Raji (cell line): ENCODE results near the gene HDAC9.

Experiments used
- POLR2A ChIP-seq: IDR thresholded peaks from 2 replicates; pipeline ENCODE4 v1.6.1; 2011; ENCODE audit warnings: low read depth, low read length, control low read depth; ENCODE audit not compliant: insufficient read depth

Gene HDAC9

DNA sequence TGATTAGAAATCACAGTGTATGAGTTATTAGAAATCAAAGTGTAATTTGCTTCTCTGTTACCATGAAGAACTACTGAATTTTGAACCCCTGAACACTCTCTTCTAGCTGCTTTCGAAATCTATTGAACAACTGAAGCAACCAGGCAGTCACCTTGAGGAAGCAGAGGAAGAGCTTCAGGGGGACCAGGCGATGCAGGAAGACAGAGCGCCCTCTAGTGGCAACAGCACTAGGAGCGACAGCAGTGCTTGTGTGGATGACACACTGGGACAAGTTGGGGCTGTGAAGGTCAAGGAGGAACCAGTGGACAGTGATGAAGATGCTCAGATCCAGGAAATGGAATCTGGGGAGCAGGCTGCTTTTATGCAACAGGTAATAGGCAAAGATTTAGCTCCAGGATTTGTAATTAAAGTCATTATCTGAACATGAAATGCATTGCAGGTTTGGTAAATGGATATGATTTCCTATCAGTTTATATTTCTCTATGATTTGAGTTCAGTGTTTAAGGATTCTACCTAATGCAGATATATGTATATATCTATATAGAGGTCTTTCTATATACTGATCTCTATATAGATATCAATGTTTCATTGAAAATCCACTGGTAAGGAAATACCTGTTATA lies 170.7 kb downstream of the HDAC9 start:
- TF ChIP-seq POLR2A, result no peak

DNA sequence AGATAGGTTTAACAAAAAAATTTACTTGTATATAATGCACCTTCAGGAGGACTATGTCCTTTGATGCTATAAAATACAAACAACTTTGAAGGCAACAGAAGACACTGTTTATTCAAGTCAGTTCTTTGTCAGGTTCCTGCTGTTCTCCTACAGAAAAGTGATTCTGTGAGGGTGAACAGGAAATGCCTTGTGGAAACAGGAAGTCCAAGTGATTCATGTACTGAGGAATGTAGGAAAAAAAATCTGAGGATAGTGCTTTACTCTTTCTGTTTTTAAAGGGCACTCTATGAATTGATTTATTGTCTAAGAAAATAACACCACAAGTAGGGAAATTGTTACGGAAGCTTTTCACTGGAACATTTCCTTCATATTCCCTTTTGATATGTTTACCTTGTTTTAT lies 171.9 kb downstream of the HDAC9 start:
- no peak for TF ChIP-seq POLR2A

DNA sequence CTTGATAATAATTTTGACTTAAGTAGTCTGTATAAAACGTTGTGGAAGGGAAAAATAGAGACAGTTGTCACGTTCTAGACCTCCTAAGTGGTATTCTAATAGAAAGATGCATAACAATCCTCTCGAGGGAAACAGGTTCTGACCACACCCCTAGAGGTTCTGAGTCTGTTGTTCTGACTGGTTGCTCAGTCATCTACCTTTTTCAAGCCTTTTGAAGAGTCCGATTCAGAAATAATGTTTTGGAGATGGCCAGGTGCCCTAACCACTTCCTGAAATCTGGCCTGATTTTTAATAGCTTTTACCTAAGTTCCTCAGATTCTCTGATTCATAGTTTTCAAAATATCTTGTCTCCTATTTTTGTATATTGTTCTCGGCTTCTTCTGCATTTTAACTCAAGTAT lies 175.6 kb downstream of the HDAC9 start:
- TF ChIP-seq POLR2A, result no peak

DNA sequence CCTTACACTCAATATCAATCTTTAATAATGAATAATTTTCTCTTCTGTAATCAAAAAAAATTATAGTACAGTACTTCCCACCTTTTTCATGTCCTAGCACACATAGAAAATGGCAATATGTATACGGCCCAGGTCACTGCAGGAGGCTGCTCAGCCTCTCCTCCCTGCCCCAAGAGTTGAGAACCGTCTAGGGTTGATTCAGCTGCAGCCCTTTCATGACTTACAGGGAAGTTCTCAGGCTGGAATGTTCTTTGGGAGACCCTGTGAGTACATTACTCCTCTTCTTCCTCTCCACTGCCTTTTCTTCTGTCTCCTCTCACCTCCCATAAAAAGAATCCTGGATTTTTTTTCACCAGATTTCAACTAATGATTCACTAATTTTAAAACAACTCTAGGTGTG lies 180.0 kb downstream of the HDAC9 start:
- no peak for TF ChIP-seq POLR2A

DNA sequence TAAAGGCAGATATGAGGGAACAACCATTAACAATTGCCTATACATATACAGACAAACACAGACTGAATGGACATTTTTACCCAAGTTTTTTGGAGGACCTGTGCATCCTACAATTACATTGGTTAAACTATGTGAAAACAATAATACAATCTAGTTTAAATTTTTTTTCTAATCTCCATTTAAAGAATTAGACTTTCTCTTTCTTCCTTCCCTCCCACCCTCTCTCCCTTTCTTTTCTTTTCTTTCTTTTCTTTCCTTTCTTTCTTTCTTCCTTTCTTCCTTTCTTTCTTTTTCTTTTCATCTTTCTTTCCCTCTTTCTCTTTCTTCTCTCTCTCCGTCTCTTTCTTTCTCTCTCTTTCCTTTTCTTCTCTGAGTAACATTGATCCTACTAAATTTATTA lies 183.7 kb downstream of the HDAC9 start:
- TF ChIP-seq POLR2A, result no peak

DNA sequence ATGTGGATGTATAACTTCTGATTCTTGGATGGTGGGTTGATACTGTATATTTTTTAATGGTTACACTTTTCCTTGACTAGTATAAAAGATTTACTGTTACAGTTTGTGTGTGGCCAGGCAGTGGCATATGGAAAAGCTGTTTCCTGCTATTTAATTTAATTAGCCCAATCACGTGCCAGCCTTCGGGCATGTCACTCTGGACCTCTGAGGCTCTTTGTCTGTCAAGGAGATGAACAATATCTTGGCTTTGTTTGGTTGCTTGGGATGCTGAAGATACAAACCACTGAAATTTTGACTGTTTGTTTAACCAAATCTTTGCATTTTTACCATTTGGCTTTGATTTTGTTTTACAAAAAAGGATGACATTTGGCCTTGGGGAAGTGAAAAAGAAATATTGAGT lies 185.0 kb downstream of the HDAC9 start:
- no peak for TF ChIP-seq POLR2A

DNA sequence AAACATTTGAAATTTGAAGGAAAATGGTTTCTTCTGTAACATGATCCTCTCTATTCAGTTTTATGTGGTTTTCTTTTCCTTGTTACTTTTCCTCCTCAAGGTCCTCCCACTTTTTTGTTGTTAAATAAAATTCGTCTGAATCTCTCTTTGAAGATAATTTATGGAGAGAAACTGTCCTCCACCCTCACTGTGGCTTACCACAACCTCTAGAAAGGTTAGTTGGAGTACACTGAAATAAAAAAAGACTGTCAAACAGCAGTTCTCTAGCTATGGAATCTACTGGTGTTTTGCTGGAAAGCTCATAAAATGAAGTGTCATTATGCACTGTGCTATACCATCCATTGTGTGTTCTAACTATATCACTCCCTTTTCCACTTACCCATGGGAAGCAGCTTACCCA lies 189.4 kb downstream of the HDAC9 start:
- TF ChIP-seq POLR2A, result no peak

DNA sequence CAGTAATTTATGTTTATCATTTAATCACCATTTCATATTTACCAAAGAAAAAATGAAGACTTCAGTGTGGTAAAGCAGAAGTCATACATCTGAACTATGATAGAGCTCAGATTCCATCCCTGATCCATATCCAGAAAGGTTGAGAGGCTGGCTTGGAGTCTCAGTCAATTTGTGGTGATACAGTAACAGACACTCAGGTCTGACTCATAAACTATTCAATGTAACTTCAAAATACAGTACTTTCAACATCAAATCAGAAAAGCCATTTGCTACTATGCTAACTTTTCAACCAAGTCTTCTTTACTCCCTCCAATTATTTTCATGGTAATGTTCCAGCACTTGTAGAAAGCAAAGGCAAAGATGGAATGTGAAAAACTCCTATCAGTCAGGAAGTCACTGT lies 190.4 kb downstream of the HDAC9 start:
- no peak for TF ChIP-seq POLR2A

DNA sequence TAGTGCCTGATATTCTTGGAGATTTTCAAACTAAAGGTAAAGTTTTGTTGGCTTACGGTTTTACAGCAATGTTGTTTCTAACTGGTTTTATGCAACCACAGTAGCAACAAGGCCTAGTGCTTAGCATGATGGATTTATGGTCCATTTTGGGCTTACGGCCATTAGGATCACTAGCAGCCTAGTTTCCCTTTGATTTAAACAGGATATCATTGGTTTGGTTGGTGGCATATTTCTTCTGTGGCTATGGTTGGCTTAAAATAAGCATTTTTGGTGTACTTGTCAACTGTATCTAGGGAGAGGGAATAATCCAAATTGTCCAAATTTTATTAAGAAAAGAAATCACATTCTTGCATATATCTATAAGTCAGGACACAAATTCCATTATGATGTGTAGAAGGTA lies 194.0 kb downstream of the HDAC9 start:
- no peak for TF ChIP-seq POLR2A

DNA sequence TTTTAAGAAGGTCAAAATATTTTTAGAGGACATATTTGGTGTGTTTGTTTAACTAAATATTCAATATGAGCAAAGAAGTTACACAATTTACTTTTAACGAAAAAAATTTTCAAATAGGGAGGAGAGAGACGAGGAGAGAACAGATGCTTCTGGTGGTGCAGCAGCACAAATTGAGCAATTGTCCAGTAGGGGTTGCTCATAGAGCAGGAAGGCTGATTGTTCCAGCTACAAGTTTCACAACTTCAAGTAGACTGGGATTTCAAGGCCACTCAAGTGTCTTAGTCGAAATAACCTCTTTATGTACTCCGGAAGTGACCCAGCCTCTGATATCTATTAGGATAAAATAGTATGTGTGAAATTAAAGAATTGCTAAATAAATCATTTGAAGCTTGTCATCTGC lies 197.9 kb downstream of the HDAC9 start:
- no peak for TF ChIP-seq POLR2A

DNA sequence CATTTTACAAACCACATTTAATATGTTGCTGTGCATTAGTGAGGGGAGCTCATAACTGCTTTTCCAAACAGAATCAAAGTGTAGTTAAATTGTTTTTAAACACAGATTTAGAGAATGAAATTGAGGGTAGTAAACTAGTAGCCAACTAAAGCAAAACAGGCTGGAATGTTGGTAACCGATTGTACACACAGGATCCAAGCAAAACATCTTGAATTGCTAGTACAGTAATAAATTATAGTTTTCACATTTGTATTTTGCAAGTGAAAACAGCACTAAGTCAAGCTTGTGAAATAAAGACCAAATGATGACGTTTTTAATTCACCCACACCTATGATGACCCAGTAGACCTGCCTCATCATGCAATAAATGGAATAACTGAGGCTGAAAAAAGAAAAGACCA lies 198.3 kb downstream of the HDAC9 start:
- TF ChIP-seq POLR2A, result no peak

DNA sequence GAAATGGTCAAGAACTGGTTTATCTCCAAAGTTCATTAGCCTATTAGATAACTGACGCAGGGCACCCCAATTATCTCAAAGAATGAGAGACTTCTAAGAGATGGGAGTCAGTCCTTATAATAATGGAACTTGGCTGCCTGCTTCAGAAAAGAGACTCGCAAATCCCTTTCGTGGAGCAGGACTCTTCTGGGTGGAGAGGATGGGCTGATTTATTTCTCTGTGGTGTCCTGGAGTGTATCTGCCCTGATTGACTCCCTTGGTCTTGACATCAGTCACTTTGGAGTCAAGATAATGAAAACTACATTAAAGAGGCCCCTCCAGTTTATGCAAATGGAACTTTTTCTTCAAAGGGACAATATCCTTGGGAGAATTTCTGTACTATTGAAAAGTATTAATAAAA lies 198.9 kb downstream of the HDAC9 start:
- no peak for TF ChIP-seq POLR2A

DNA sequence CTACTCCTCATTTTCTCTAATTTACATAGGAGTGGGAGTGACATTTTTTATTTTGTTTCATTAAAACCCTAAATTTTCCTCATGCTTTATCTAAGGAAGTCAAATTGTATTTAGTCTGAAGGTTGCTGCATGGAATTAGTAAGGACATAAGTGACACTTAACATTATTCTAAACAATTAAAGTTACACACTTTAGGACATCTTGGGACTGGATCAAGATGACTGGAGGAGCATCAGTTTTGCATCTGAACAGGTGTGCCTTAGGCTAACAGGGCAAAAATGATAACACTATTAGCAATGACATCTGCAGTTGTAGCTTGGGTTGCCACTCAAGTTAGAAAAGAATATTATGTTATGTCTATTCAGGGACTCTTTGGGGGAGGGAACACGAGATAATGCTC lies 199.4 kb downstream of the HDAC9 start:
- no peak for TF ChIP-seq POLR2A

DNA sequence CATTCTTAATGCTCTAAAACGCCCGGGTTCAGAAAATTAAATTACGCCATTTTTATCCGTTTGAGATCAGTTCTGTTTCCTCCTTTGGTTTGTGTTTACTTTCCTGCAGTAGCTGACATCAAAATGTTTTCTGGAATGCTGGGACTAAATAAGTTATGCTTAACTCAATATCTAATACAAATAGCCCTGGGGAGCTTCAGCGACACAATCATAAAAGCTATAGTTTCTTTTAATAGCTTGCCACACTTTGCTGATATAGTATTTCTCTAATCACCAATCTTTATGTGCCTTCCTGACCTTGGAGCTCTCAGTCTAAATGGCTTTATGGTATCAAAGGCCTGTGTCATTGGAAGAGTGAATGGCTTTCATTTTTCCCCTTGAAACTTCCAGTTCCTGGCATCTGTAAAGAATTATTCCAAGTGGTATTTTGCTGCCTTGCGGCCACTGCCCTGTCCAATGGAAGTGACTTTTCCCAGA lies 202.7 kb downstream of the HDAC9 start:
- TF ChIP-seq POLR2A, result no peak

DNA sequence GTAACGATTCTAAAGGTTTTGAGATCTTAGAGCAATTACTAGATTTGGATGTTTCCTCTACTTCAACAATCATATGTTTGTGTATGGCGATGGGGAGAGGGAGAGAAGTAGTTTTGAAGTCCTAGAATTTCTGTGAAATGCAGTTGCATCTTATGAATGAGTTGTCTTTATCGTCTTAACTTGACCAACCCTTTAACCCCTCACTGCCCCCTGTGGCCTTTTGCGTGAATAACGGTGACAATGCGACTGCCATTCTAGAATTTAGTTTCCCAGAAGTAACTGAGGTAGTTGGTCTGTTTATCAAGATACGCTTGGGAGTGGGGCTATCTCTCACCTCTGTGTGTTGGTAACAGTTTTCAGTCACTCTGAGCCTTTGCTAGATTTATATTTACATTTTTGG lies 204.6 kb downstream of the HDAC9 start:
- TF ChIP-seq POLR2A, result no peak

DNA sequence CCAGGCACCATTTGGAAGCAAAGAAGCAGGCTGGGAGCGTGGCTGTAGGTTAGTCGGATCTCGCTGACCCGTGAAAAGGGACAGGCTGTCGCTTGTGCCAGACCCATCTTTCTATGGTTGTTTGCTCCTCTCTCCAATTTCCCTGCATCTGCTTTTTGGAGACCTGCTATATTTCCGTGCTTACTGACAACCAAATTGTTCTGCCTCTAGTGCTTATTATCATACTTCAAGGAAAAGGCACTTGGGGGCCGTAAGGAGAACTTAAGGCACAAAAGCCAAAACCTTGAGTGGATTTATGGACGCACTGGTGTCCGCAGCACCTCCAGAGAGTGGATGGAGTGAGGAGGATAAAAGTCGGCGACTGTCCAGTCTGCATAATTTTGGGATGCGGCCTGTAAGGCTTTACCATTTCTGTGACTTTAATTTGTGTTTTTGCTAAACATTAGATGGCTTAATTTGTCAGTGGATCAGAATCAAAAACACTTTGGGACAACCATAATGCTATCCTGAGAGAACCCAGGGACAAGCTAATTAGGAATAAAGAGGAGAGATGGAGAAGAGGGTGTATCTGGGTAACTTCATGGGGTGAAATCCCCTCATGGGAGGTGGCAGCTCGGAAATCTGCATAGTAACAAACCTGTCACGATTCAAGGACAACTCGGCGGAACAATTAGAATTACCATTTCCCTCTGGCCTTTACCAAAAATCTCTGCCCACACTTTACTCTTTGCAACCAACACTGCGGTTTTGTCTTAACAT lies 206.7 kb downstream of the HDAC9 start:
- TF ChIP-seq POLR2A, result no peak

DNA sequence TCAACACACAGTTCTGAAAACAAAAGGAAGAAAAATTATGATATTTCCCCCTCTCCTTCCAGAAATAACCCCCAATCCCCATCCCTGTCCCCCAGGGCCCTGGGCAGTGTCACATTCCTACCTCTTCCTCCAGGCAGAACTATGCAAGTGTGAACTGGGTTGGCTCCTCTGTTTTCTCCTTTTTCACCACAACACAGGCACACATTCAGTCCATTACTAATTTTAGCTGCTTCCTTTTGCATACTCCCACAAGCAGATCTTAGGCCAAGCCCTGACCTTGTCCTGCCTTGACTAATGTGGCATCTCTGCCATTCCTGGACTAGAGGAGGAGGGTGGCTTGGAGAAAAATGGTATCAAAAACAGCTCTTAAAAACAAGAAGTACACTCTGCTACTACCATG lies 208.1 kb downstream of the HDAC9 start:
- no peak for TF ChIP-seq POLR2A
